Stimulated activated CD8-positive, alpha-beta memory T cell treated with anti-CD3 and anti-CD28 coated beads, Interleukin-4, amount 100 ng/mL, for 48 hours (primary cell): Measurements from ENCODE around the gene UGGT2.
"Not testable (repeated sequence)": the region's sequence is repeated elsewhere in the genome, so short reads cannot be mapped to it uniquely, and the experiment has no call there.

Experiments
- DNase-seq: peaks from one replicate; pipeline ENCODE4 v3.0.0-alpha.2; 2020

UGGT2 gene

DNA sequence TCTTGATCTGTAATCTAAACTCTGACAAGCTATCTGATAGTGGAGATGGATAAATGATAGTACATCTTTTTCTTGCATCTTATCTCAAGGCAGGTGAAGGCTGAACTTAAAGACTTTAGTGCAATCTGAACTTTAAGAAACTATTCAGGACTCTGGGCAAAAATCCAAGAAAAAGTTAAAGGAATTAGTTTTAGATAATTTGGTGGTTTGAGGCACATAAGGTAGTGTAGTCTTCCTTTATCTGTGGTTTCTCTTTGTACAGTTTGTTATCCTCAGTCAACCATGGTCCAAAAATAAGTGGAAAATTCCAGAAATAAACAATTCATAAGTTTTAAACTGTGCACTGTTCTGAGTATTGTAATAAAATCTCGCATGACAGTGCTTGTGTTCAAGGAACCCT lies 172.9 kb downstream of the UGGT2 start:
- no peak for DNase-seq

DNA sequence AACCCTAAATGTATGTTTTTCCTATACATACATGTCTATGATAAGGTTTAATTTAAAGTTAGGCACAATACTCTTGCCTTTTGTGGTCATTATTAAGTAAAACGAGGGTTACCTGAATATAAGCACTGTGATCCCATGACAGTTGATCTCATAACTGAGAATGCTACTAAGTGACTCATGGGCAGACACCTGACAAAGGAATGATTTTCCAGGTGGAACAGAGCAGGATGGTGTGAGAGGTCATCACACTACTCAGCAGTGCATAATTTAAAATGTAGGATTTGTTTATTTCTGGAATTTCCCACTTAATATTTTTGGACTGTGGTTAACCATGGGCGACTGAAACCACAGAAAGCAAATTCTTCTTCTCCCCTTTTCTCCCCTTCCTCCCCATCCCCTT lies 178.9 kb downstream of the UGGT2 start:
- DNase-seq = no peak

DNA sequence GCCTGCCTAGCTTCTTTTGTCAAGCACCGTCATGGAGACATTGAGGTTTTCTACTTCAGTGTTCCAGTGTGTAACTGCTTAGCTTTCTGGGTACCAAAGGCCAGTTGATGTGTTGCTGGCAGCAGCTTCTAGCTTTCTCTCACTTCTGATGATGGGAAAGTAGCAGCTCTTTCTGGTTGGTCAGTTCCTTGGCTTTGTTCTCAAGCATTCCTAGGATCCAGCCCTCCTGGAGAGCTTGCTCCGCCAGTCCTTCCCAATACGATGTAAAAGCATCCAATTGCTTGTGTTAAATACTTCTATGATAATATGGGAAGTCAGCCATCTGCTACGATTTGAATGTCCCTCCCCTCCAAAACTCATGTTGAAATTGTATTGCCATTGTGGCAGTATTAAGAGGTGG lies 182.8 kb downstream of the UGGT2 start:
- no peak for DNase-seq

DNA sequence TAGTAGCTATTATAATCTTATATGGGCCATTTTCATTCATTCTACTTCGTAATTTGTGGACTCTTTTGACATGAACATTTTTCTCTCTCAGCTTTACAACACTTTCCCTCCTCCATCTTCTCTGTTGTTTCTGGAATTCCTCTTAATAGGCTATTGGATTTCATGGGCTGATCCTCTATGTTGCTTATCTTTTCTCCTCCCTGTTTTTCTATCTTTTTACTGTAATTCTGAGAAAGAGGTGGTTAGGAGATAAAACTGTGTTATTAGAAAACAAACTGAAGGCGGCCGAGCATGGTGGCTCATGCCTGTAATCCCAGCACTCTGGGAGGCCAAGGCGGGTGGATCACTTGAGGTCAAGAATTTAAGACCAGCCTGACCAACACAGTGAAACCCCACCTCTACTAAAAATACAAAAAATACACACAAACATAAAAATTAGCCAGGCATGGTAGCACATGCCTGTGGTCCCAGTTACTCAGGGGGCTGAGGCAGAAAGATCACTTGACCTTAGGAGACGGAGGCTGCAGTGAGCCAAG lies 188.1 kb downstream of the UGGT2 start:
- no peak for DNase-seq

DNA sequence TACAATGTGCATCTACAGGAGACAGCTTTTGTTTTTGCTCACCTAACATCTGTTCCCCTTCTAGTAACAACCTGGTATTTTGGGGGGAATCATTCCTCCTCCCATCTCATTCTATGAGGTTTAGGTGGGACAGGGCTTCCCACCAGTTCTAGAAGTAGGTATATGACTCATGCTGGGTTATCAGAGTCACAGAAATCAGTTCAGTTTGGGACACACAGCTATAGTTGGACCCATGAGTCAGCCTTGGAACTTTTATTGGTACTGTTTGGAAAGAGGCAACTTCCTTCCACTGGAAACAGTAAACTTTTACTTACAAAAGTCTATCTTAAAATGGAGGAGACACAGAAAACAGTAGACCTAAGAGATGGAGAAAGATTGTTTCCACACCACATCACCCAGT lies 190.8 kb downstream of the UGGT2 start:
- no peak for DNase-seq

DNA sequence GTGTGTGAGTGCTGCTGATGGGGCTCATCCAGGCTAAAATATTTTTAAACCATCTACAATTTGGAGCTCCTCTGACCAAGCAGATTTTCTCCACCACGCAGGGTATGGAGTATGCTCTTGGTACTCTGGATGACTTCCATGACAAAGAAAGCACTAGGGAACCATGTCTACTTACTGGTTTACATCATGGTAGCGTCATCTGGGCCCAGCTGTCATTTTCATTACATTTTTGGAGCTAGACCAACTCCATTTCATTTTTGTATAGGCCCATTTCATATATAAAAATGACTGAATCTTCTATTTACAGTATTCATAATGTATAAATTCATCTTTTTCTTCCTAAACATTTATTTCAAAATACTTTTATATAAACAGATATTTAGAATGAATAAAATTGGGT lies 191.9 kb downstream of the UGGT2 start:
- DNase-seq = no peak

DNA sequence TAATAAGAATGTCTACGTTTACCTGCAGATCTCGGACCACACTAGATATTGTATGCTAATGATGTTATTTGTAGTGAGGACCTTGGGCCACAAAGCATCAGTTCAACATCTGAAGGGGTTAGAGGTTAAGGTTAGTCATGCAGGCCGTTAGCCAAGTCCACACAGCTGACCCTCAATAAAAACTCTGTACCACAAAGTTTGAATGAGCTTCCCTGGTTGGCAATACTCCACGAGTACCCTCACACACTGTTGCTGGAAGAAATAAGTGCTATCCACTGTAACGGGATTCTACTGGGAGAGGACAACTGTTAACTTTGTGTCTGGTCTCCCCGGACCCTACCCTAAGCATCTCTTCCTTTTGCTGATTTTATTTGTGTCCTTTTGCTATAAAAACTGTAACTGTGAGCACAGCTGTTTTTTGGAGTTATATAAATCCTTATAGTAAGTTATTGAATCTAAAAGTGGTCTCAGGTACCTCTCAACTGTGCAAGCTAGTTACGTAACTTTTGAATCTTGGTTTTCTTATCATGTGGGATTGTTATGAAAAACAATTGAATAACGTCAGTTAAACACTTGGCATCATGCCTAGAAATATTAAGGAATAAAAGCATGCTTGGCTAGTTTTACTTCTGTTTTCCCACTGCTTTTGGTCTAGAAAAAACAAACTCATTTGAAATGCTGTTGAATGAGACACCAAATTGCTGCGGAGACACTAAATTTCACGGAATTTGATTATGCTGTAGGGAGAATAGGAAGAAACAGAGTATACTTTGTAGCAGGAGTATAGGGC lies 194.7 kb downstream of the UGGT2 start:
- DNase-seq = no peak

DNA sequence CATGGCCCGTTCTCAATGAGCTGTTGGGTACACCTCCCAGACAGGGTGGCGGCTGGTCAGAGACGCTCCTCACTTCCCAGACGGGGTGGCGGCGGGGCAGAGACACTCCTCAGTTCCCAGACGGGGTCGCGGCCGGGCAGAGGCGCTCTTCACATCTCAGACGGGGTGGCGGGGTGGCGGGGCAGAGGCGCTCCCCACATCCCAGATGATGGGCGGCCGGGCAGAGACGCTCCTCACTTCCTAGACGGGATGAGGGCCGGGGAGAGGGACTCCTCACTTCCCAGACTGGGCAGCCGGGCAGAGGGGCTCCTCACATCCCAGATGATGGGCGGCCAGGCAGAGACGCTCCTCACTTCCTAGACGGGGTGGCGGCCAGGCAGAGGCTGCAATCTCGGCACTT lies 207.5 kb downstream of the UGGT2 start:
- not testable (repeated sequence) for DNase-seq

DNA sequence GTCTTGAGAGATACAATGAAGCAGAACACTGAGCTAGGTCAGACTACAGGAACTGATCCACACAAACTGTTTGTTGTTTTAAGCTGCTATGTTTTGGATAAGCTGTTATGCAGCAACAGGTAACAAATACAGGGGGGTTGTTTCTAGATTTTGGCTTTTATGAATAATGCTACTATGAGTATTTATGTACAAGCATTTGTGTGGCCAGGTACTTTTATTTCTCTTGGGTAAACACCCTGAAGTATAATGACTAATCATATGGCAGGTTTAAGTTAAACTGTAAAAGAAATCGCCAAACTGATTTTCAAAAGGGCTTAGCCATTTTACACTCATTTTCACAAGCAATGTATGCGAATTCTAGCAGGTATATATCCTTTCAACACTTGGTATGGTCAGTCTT lies 210.3 kb downstream of the UGGT2 start:
- DNase-seq = no peak

DNA sequence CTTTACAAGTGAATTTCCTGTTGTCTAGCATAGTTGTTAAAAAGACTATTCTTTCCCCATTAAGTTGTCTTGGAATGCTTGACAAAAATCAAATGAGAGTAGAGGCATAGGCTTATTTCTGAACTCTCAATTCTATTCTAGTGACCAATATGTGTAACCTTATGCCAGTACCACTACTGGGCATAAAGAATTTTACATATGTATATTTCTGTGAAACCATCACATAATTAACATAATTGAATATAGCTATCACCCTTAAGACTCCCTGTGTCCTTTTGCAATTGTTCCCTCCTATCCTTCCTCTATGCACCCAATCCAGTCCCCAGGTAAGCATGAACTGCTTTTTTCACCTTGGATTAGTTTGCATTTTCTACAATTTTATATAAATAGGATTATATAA lies 211.3 kb downstream of the UGGT2 start:
- no peak for DNase-seq

DNA sequence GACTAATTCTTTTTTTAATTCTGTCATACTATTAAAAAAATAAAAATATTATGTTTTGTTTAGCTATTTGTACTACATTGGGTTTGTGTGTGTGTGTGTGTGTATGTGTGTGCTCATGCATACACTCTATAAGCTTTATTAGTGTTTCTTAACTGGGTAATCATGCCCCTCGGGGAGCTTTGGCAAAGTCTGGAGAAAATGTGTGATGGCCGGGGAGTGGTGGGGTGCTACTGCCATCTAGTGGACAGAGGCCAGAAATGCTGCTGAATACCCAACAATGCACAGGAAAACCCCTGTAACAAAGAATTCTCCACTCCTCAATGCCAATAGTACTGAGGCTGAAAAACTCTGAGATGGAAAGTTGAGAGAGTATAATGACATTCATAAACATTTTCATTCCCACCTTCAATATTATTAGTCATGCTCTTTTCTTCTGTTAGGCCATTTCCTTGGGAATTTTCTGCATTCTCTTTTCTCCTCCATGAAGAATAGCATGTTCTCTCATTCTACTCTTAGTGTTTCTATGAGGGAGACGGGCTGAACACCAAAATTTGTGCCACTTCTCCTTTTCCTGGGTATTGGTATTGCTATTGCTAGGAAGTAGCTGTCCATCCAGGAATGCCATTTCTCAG lies 219.0 kb downstream of the UGGT2 start:
- peak; percentile 75 for DNase-seq

DNA sequence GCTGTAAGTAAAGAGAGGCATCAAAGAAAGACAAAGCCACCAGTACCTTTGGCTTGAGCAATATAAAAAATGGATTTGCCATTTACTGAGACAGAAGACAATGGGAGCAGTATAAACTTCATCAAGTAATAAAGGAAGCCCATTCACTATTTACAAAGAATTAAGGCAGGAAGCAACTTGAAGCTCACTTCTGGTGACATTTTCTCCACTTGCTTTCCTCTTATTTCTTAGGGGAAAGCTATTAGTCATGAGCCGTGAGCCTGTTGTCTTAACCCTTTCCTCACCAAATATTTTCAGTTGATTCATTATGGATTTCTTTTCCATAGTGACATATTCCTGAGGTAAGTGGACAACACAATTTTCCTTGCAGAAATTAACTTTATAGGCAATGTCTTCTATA lies 219.5 kb downstream of the UGGT2 start:
- no peak for DNase-seq

DNA sequence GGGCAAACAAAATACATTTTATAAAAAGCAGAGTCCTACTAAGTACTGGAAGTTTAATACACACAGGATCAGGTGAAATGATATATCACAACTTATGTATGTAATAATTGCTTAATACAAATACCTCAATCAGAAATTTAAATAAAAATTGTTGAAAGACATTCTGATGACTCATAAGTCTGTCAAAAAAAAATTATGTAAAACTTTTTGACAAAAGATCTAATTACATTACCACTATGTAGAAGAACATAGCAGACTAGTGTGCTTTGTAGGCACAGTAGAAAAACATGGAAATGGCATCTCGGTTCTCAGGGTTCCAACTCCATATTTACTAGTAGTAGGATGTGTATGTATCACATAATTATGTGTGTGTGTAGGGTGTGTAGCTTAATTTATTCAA lies 220.1 kb downstream of the UGGT2 start:
- DNase-seq = no peak

DNA sequence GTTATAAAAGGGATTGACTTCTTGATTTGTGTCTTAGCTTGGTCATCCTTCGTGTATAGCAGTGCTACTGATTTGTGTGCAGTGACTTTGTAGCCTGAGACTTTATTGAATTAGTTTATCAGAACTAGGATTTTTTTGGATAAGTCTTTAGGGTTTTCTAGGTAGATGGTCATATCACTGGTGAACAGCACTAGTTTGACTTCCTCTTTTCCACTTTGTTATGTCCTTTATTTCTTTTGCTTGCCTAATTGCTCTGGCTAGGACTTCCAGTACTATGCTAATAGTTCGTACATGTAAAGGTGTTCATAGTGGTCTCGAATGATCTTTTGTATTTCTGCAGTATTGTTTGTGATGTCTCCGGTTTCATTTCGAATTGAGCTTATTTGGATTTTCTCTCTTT lies 230.9 kb downstream of the UGGT2 start:
- DNase-seq = no peak

DNA sequence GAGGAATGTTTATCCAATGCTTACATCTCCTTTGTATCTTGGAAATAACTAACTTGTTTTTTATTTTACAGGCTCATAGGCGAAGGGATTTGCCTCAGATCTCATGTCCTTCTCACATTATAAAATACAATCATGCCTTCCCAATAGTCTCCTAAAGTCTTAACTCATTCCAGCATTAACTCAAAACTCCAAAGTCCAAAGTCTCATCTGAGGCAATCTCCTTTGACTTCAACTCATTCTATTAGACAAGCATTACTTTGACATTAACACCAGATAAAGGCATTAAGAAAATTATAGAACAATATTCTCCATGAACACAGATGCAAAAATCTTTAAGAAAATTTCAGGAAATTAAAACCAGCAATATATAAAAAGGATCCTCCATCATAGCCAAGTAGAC lies 238.7 kb downstream of the UGGT2 start:
- DNase-seq = no peak

DNA sequence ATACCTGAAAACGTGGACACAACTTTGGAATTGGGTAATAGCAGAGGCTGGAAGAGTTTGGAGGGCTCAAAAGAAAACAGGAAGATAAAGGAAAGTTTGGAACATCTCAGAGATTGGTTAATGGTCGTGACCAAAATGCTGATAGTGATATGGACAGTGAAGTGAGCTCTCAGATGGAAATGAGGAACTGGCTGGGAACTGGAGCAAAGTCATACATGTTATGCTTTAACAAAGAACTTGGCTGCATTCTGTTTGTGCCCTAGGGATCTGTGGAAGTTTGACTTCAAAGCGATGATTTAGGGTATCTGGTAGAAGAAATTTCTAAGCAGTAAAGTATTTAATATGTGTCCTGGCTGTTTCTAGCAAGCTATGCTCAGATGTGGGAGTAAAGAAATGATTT lies 240.1 kb downstream of the UGGT2 start:
- no peak for DNase-seq

DNA sequence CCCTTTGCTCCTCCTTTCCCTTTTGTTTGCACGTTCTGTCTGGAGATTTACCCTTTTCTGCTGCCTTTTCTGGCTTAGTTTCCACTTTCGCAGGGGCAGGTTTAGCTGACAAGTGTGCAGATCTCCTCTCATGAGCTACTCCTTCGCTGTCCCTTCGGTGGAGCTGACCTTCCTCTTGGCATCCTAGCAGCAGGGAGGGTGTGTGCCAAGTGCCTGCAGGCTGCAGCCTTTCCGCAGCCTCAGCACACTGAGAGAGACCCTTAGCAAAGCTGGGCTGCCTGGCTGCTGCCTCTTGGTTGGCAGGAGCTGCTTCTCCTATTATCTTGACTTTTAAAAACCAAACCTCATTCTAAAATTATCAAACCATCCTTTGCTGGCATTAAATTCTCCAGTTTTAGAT lies 243.8 kb downstream of the UGGT2 start:
- no peak for DNase-seq

DNA sequence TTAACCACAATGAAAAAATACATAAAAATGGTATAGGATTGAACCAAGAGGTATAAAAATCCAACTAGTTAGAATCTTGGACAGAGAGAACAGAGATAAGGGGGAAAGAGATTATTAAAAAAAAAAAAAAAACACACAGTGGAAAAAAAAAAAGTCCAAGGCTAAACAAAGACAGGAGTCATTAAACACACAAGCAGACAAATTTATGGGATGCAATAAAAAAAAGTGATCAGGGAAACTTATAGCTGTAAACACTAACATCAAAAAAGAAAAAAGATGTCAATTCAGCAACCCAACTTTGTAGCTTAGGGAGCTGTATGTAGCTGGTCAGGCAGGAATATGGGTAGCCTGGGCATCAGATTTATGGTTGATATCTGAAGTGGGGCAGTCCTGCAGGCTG lies 247.3 kb downstream of the UGGT2 start:
- no peak for DNase-seq

DNA sequence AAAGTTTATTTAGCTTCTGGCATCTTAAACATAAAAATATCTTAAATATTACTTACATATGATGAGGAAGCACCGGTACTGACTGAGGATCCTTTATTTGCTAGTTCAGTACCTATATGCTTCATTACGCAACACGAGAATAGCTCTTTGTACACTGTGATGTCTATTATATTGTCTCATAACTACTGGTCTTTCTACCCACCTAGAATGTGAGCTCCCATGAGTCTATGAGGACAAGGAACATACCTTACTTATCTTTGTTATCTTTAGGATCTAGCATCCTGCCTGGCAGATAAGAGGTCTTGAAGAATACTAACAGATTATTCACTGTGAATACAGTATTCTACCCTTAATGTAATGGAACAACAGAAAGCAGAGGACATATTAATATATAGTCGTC lies 251.4 kb downstream of the UGGT2 start:
- DNase-seq = no peak

DNA sequence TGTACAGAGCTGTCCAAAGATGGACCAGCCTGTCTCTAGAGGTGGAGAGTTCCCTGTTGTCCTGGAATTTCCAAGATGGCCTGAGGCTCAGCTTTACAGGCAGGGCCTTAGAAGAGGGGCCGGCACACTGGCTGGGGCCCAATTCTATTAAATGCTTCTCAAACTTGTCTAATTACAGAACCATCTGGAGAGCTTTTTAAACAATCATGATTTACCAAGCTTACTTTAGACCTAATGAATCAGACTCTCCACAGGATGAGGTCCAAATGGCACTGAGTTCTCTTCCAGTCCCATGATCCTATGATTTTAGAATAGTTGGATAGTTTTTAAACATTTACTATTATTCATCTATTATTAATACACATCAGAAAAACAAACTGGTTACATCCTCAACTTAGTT lies 252.8 kb downstream of the UGGT2 start:
- no peak for DNase-seq

DNA sequence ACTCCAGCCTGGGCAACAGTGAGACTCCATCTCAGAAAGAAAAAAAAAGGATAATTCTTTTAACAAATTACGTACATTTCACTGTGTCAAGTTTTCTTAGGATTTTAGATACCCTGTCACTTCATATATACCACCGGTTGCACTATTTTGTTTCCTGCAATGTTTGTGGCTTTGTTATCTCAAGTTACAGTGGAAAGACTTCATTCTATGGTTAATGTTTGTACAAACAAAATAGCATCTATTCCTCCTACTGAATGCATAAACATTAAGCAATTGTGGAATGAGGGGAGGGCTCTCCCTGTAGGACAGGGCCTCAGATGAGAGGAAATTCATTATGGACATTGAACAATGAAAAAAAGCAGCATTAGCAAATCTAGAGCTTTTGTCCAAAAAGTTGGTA lies 256.2 kb downstream of the UGGT2 start:
- DNase-seq = no peak

DNA sequence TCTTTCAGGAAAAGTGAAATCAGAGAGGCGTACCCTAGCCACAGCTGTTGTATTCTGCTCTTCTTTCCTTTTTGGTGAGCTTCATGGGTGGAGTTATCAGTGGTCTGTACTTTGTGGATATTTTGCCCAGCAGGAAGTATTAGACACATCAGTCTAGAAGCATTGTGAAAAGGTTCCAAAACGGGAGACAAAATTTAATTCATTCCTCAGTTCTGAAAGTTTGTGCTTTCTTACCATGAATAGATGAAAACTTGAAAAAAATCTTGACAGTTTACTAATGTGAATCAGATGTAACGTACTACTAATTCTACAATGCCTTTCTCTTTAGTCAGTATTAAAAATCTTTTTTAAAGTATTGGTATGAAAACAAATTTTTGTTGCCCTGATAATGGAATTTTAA lies 259.4 kb downstream of the UGGT2 start:
- DNase-seq = no peak

DNA sequence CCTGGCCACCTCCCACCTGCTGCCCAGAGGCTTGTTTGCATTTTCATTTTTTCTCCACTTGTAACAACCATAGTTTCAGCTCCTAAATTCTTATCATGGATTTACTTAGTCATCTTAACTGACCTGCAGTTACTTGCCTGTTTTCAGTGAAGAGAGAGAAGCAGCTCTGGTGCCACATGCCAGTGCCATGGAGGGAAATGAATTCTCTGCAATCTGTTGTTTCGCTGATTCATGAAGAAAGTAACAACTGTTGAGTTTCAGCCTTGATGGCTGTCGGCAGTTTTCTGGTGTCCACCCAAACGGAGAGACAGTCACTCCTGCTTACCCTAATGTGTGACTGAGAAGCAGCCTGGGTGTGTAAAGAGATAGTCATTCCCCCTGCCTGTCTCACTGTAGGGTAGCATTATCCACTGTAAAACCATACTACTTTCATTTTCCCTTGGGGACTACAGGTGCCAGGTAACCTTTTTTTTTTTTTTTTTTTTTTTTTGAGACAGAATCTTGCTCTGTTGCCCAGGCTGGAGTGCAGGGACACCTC lies 260.1 kb downstream of the UGGT2 start:
- DNase-seq = no peak

DNA sequence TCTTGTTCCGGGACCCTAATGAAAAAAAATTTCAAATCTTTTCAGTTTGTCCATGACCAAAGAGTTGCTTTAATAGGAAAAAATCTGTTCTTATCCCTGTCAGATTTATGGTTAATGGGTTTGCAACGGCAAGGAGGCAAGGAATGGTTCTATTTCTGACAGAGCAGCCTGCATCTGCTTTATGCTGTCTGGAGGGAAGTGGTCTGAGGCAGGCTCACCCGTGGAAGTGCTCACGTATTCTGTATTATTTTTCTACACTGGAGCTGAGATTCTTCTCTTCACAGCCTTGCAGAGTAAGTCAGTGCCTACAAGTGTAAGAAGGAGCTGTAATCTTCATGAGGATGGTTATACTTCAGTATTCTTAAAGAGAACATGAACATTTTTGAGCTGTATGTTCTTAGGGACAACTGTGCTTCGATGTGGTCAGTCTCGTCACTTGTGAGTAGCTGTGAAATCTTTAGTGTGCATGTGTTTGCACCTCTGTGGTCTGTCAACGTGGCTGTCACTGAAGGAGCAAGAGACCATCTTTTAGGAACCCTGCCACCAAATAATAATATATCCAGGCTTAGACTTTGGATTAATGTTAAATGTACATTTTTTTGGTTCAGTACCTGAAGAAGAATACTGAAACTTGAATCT lies 262.0 kb downstream of the UGGT2 start:
- DNase-seq = no peak
